ENCODE data around the gene KRT86.
"Not testable (repeated sequence)": the region's sequence is repeated elsewhere in the genome, so short reads cannot be mapped to it uniquely, and the experiment has no call there.

The KRT86 gene

GRCh38 chr12:52238916-52239646 lies 35.4 kb upstream of the KRT86 start:
- DNase-seq (ENCODE audit: low read depth): no peak

DNA sequence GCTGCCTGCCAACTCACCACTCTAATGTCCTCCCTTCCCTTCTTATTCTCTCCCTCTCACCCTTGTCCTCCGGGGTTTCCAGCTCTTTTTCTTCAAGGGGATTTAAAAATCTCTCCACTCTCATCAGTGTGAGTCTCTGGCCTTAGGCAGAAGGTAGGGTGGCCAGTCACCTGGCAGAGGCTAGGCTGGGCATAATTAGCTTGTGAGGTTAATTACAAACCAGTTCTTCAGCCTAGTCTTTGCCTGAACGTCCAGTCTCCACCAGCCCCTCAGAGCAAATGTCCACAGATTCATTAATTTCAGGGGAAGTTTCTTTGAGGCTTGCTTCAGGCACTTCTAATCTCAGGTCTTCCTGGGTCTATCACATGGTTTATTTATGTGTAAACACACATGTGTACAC lies 34.7 kb upstream of the KRT86 start:
- no peak for DNase-seq (ENCODE audit: low read depth)

DNA sequence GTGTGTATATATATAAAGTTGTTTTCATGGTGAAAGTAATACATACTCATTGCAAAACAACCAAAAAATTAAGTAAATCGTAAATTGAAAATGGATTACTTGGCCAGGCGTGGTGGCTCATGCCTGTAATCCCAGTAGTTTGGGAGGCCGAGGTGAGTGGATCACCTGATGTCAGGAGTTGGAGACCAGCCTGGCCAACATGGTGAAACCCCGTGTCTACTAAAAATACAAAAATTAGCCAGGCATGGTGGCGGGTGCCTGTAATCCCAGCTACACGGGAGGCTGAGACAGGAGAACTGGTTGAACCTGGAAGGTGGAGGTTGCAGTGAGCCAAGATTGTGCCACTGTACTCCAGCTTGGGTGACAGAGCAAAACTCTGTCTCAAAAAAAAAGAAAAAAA lies 34.2 kb upstream of the KRT86 start:
- not testable (repeated sequence) for DNase-seq (ENCODE audit: low read depth)

DNA sequence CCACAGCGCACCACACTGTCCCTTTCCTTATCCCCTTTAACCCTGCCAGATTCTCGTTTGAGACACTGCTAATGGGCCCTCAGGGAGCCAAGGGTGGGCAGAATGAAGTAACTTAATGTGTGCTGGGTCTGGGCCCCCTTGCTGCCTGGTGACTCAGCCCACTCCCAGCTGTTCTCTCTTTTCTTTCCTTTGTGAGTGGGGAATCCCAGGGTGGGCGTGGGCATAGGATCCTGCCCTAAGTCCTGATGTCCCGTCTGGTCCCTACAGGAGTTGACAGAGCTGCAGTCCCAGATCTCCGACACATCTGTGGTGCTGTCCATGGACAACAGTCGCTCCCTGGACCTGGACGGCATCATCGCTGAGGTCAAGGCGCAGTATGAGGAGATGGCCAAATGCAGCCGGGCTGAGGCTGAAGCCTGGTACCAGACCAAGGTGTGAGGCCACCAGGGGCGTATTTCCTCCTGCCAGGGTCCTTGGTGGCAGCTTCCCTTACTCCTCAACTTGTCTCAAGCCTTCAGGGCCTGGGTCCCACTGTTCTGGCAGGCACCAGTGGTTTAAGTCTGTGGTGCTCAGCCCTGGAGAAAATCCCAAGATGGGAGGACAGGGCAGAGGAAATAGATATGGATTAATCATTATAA lies 33.1 kb upstream of the KRT86 start:
- DNase-seq (ENCODE audit: low read depth): no peak

- no peak for DNase-seq (ENCODE audit: low read depth)
These were observed 31.8 kb upstream of the KRT86 start for GRCh38 chr12:52242442-52243258.

DNA sequence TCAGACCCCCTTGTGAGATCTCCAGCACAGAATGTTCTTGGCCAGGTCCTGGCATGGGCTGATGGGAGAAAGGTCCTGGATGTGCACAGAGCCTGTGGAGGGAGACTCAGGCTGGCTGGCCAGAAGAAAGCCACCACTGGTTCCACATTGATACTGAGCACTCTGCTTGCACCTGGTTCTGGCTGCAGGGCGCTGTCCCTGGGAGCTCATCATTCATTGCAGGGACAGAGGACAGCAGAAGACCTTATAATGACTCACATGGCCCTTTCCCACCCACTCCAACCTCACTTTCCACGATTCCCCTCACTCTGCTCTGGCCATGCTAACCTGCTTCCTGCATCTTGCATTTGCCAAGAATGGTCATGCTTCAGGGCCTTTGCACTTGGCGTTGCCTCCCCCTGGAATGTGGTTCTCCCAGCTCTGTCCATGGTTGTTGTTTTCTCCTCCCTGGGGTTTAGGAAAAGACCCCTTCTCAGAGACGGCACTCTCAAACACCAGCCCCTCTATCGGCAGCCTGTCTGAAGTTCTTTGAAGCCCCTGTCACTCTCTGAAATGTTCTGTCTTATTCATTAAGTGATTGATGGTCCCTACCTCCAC lies 31.1 kb upstream of the KRT86 start:
- no peak for DNase-seq (ENCODE audit: low read depth)

DNA sequence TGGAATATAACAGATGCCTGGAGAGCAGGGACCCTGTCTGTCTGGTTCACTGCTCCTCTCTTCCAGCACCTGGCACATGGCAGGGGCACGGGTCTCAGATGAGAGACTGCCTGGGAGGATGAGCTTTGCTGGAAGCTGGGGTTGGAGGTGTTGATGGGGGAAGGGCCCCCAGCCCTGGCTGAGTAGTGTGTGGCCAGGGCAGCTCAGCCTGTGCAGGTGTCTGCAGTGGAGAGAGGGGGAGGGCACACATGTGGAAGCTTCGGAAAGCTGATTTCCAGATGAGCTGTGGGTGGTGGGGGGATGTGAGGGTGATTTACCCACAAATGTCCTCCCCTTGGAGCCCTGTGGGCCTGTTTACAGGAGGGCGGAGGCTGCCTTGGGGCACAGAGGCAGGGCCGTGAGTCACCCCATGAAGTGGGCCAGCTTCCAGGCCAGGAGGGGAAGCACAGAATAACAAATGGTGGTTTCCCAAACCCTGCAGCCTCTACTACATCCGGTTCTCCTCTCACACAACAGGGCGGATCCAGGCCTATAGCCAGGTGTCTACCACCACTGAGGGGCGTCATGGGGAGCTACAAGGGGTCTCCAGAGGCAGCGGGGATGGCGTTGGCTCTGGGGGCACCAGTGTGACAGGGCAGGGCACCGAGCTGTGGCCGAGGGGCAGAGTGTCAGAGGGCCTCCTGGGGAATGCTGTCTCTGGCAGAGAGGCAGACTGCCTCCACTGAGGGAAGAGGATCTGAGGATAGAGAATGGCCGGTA lies 30.4 kb upstream of the KRT86 start:
- peak; percentile 61 for DNase-seq (ENCODE audit: low read depth)

DNA sequence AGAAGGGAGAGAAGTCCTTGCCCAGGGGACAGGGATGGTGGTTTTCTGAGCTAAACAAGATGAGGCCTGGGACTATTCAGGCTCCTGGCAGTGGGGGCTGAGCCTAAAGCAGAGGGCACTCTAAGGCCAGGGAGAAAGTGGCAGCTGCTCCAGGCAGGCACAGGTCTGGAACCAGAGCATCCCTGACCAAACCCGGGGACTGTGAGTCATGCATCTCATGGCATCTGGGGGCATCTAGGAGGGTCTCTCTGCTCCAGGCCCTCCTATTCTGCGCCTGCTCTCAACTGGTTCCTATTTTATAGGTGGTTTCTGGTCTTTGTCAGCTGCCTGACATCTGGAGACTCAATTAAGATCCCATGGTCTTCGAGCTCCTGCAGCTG lies 29.8 kb upstream of the KRT86 start:
- no peak for DNase-seq (ENCODE audit: low read depth)

- DNase-seq (ENCODE audit: low read depth): no peak
These were observed 29.0 kb upstream of the KRT86 start for GRCh38 chr12:52245259-52245961.

- no peak for DNase-seq (ENCODE audit: low read depth)
These were observed 28.4 kb upstream of the KRT86 start for GRCh38 chr12:52245962-52246569.

DNA sequence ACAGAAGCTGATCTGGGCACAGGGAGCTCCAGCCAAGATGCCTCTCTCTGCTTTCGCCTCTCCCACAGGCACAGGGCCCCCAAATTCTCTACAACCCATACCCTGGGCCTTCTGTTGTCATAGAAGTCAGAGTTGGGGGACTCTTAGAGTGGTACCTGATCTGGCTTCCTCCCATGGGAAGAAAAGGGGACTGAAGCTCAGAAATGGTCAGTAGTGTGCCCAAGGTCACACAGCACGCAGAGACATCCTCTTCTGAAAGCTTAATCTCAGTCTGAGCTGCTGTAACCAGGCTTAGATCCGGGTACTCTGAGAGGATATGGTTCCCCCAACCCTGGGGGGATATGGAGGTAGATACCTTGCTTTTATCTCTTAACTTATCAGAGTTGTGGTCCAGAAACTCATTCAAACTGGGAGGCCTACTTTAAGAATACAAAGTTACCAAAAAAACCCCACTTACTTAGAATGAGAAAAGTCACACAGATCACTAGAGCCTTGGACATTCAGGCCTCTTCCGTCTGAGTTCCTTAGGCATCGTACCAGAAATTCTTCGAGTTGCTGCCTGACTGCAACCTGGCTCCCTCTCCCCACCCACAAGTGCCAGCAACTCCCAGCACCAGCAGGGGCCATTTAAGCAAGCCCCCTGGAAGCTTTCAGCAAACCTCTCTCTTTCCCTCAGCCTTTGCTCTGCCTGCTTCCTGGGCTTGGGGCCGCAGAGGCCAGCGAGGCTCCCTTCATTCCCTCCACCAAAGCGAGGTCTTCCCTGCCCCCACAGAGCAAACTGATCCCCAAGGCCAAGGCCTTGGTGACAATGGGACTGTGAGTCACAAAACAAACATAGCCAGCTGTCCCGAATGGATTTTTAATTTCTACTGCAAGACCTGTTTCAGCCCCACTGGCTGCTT lies 27.5 kb upstream of the KRT86 start:
- DNase-seq (ENCODE audit: low read depth): no peak

GRCh38 chr12:52247622-52248540 lies 26.6 kb upstream of the KRT86 start:
- no peak for DNase-seq (ENCODE audit: low read depth)

DNA sequence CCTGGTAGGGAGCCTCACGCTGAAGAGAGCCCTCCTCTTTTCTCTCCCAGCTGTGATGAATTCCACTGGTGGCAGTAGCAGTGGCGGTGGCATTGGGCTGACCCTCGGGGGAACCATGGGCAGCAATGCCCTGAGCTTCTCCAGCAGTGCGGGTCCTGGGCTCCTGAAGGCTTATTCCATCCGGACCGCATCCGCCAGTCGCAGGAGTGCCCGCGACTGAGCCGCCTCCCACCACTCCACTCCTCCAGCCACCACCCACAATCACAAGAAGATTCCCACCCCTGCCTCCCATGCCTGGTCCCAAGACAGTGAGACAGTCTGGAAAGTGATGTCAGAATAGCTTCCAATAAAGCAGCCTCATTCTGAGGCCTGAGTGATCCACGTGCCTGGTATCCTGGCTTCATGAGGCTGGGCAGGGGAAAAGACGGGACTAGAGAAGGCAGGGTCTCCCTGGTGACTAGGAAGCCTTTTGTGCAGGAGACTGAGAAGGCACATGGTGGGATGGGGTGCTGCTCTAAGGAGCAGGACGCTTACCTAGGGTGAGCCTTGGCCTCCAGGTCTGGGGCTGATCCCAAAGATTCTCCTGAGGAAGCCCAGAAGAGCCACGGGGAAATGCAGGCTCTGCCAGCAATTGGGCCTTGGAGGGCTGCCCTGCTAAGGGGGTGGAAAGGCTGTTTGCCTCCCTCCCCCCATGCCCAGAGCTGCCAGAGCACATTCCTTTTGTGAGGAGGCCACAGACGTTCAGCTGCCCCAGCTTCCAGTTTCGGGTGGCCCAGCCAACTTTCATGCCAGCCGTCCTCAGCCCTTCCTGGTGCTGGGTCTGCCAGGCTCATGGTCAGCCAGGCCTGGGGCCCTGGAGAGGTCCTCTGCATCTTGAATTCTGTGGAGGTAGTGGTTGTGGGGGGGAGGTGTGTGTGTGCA lies 25.6 kb upstream of the KRT86 start:
- DNase-seq (ENCODE audit: low read depth): no peak

DNA sequence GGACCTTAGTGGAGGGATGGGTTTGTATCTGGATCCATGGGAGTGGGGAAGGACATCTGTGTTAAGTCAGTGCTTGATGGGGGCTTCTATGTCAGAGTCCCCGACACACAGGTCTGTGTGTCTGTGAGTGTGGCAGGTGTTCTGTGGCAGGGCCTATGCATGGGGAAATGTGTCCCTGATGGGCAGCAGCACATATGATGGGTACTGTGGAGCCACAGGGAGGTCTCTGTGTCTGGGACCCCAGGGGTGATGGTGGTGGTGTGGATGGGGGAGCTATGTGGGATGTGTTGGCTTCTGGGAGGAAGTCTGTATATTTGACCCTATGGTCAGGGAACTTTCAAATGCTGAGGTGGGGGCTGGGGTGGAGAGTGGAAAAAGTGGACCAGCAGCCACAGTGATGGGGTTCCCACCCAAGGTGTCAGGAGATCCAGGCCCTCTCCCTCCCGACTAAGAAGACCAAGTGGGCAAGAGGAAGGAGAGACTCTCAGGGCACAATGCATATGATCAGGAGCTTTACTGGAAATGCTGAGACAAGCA lies 24.9 kb upstream of the KRT86 start:
- DNase-seq (ENCODE audit: low read depth): no peak

DNA sequence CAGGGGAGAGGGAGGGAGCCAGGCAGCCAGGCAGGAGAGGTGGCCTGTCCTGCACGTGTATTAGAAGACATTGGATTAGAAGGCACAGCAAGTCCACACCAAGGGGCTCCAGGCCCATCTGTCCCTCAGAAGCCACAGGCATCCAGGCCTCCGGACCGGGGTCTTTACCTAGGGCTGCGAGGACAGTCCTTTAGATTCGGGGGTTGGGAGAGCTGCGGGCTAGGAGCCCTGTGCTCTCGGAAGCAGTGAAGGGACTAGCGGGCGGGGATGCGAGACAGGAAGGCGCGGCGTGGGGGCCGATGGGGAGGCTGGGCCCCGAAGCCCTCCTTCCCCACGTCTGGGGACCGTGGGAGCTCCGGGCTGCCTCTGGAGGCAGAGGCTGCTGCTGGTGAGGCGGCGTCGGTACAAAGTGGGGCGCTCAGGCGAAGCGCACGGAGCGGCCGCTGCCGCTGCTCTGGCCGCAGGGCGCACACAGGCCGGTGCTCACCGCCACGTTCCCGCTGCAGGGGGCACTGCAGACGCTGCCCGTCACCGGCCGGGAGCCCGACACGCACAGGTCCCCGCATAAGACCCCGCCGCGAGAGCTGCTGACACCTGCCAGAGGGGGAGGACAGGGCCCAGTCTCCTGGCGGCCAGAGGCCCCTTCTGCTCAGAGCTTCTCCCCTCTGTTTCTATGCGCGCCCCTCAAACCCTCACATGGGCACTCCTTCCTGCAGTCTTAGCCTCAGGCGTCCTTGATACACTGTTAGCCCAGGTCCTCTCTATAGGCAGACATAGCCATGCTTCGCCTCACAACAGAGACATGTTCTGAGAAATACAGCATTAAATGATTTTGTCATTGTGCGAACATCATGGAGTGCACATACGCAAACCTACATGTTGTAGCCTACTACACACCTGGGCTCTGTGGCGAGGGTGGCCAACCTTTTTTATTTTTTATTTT lies 24.1 kb upstream of the KRT86 start:
- no peak for DNase-seq (ENCODE audit: low read depth)

DNA sequence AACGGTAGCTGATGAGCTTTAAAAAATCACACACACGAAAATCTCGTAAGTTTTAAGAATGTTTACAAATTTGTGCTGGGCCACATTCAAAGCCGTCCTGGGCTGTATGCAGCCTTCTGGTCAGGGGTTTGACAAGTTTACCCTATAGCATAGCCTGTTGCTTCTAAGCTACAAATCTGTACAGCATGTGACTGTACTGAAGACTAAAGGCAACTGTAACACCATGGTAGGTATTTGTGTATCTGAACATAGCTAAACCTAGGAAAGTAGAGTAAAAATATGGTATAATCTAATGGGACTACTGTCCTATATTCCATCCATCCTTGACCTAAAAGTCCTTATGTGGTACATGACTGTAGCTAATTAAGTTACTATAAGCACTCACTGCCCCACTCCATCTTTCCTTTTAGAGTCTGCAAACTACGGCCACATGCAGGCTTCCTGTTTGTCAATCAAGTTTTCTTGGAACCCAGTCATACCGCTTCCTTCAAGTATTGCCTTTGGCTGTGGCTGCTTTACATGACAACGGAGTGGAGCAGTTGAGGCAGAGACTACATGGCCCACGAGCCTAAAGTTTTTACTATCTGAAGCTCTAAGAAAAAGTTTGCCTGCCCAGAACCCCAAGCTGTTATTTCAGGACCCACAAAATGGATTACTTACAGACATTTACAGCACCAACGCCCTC lies 22.9 kb upstream of the KRT86 start:
- no peak for DNase-seq (ENCODE audit: low read depth)

Data from GM04503 (cell line).